Ovary (tissue), 9 donors: ENCODE measurements around the gene ATP6AP1. TPM values are rescaled to one million over a fixed set of nuclear protein-coding genes. Genes with fewer than 3 reads are reported as not detected.

ENCODE experiments used
- DNase-seq, 5 donors: peaks; one replicate each; pipeline ENCODE4 v3.0.0-alpha.2; 2019 to 2020
- H3K27ac ChIP-seq, 2 donors: fragments of 200-600 bp; one replicate each; pipeline versions ENCODE4 v1.5.1 to v1.8.0; 2019 to 2022
- H3K27me3 ChIP-seq: fragments of 200-600 bp; one replicate; pipeline ENCODE4 v1.8.0; 2022
- H3K36me3 ChIP-seq: fragments of 200-600 bp; sonication (generic); one replicate; pipeline ENCODE4 v1.5.1; 2019
- H3K4me1 ChIP-seq: one replicate; pipeline ENCODE4 v1.8.1; 2013; ENCODE audit warnings: mild to moderate bottlenecking, moderate library complexity; ENCODE audit not compliant: insufficient read depth
- H3K4me3 ChIP-seq: fragments of 200-600 bp; sonication (generic); one replicate; pipeline ENCODE4 v1.5.1; 2017
- H3K9me3 ChIP-seq, 2 donors: fragments of 200-600 bp in 1 of 2; sonication (generic) in 1 of 2; one replicate each; pipeline versions ENCODE4 v1.5.1 to v1.8.1; 2013 to 2019; ENCODE audit warnings: mild to moderate bottlenecking in 1 of 2, moderate library complexity in 1 of 2
- EP300 ChIP-seq: sonication (generic); formaldehyde crosslinking; IDR thresholded peaks from one replicate; pipeline ENCODE4 v1.6.1; 2017; ENCODE audit warnings: antibody characterized with exemption
- POLR2A ChIP-seq: fragments of 450-650 bp; IDR thresholded peaks from one replicate; pipeline ENCODE4 v1.6.1; 2017; ENCODE audit warnings: antibody characterized with exemption, mild to moderate bottlenecking, moderate library complexity
- WGBS, 3 donors: extraction: QIAGEN DNeasy Blood & Tissue Kit in 1 of 3; methylation state at CpG; one replicate each; pipeline versions ENCODE4 v1.1.5 to v1.1.7; 2013 to 2017; 5-methylcytosine and 5-hydroxymethylcytosine counted together
- intact Hi-C, 4 donors: fragments of 100-400 bp; cut with DNase I; formaldehyde crosslinking; loops; one replicate each; pipeline versions ENCODE4 v1.11.0 to v1.15.1; 2022 to 2023
- polyA plus RNA-seq, 2 donors: library from polyadenylated mRNA; stranded (reverse); fragments of 200-250 nt in 1 of 2; fragments of 350-450 nt in 1 of 2; fragmentation: Illumina TruSeq in 1 of 2; extraction: RNeasy Lipid Tissue Mini Kit (QIAGEN cat#74804) in 1 of 2; gene quantifications; one replicate each; pipeline ENCODE4 v1.2.3, GENCODE V29; 2013 to 2014
- total RNA-seq, 7 donors: library from RNA; depleted of rRNA in 2 of 7; stranded (reverse); fragments of >200 nt in 2 of 7; fragmentation: NEBNext Ultra II Directional in 3 of 7; extraction: Animal tissue kit (Norgen Biotek cat#: 25700) in 3 of 7; gene quantifications; one replicate each; pipeline versions ENCODE4 v1.1.0 to v1.2.4, GENCODE V29; 2016 to 2023
- TF ChIP-seq, protein P1 (sequence below), 3 donors: fragments of 450-650 bp in 2 of 3; fragments of 200-600 bp in 1 of 3; IDR thresholded peaks; one replicate each; pipeline versions ENCODE4 v1.5.1 to v1.8.0; 2016 to 2022; ENCODE audit warnings: antibody characterized with exemption in 3 of 3, mild to moderate bottlenecking in 1 of 3
- donor health status: DM: no; HTN: no; CAD: no; lungs with moderate emphysema.
- donor health status: DM: no; HTN: no; CAD: no.
- donor health status: Bipolar disorder and iron deficiency.
- donor health status: DM: yes; HTN: yes; CAD: no.
- donor health status: DM: no; HTN: no; CAD: no.
- donor health status: DM: yes; HTN: yes; CAD: no.

The ATP6AP1 gene
- total and polyA plus RNA-seq, 9 donors = 29.6 to 77.8 (median 58.6) TPM

DNA sequence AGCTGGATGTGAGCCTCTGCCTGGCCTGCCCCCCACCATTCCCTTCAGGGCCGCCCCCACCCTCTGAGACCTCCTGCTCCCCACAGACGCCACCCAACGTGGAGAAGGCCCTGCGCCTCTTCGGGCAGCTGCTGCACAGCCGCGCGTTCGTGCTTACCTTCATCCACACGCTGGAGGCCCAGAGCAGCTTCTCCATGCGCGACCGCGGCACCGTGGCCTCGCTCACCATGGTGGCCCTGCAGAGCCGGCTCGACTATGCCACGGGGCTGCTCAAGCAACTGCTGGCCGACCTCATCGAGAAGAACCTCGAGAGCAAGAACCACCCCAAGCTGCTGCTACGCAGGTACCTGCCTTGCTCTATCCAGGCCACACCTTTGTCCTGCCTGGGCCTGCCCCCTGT is 39.7 kb downstream of the ATP6AP1 start:
- H3K36me3 ChIP-seq = no peaks in the 10 kb centered on the region
- H3K4me3 ChIP-seq = no peak overlapping the region
- 93 to 95% (median 93%) methylated on average over 23 of the region's 23 CpGs for WGBS, 3 donors
- H3K4me1 ChIP-seq = no peaks in the 10 kb centered on the region
- H3K27me3 ChIP-seq = no peaks in the 10 kb centered on the region
- intact Hi-C loops = no loop called here
- H3K9me3 ChIP-seq = no peaks in the 10 kb centered on the region
- no peak for TF ChIP-seq POLR2A
- no peak for DNase-seq
- no peak overlapping the region for H3K27ac ChIP-seq

DNA sequence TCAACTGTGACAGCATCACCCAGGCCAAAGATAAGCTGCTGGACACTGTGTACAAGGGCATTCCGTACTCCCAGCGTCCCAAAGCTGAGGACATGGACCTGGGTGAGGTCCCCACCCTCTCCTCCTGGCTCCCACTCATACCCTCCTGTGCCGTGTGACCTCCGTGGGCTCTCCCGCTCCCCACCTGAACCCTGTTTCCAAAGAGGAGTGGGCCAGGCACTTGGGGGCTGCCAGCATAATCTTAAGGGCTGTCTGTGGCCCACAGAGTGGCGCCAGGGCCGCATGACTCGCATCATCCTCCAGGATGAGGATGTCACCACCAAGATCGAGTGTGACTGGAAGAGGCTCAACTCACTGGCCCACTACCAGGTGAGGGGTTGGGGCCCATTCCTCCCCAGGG is 40.6 kb downstream of the ATP6AP1 start:
- H3K36me3 ChIP-seq = no peaks in the 10 kb centered on the region

DNA sequence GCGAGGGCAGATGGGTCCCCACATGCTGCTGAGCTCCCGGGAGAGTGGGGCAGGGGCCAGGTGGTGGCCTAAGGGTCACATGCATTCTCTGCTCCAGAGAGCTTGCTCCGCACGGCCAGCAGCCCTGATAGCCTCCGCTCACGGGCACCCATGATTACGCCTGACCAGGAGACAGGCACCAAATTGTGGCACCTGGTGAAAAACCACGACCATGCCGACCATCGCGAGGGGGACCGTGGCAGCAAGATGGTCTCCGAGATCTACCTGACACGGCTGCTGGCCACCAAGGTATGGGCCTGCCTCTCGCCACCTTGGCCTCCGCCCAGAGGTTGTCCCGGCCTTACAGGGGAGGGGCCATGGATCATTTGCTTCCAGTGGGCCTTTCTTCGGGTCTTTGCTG is 41.4 kb downstream of the ATP6AP1 start:
- 86 to 90% (median 88%) methylated on average over 18 of the region's 18 CpGs for WGBS, 3 donors
- Histone ChIP-seq H3K4me1 (no peaks in the 10 kb centered on the region), H3K27me3 (no peaks in the 10 kb centered on the region), H3K9me3 (no peaks in the 10 kb centered on the region), H3K27ac (no peak overlapping the region), H3K36me3 (no peaks in the 10 kb centered on the region), H3K4me3 (no peak overlapping the region)
- no peak for DNase-seq
- TF ChIP-seq POLR2A (no peak), EP300 (no peak)
- TF ChIP-seq, protein P1, sequence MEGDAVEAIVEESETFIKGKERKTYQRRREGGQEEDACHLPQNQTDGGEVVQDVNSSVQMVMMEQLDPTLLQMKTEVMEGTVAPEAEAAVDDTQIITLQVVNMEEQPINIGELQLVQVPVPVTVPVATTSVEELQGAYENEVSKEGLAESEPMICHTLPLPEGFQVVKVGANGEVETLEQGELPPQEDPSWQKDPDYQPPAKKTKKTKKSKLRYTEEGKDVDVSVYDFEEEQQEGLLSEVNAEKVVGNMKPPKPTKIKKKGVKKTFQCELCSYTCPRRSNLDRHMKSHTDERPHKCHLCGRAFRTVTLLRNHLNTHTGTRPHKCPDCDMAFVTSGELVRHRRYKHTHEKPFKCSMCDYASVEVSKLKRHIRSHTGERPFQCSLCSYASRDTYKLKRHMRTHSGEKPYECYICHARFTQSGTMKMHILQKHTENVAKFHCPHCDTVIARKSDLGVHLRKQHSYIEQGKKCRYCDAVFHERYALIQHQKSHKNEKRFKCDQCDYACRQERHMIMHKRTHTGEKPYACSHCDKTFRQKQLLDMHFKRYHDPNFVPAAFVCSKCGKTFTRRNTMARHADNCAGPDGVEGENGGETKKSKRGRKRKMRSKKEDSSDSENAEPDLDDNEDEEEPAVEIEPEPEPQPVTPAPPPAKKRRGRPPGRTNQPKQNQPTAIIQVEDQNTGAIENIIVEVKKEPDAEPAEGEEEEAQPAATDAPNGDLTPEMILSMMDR (IDR thresholded peaks at IDR 0.05) = no peak
- intact Hi-C loops = no loop called here

More for the DNA sequence above, 40.6 kb downstream of the ATP6AP1 start:
- no peaks in the 10 kb centered on the region for H3K27me3 ChIP-seq
- no peaks in the 10 kb centered on the region for H3K4me1 ChIP-seq
- no peak for TF ChIP-seq EP300
- TF ChIP-seq, protein P1 (IDR thresholded peaks at IDR 0.05) = no peak
- no peak for TF ChIP-seq POLR2A
- WGBS, 3 donors = 83 to 88% (median 83%) methylated on average over 9 of the region's 9 CpGs
- no peaks in the 10 kb centered on the region for H3K9me3 ChIP-seq
- H3K27ac ChIP-seq = no peak overlapping the region
- DNase-seq = no peak
- H3K4me3 ChIP-seq = no peak overlapping the region
- intact Hi-C loops = no loop called here

DNA sequence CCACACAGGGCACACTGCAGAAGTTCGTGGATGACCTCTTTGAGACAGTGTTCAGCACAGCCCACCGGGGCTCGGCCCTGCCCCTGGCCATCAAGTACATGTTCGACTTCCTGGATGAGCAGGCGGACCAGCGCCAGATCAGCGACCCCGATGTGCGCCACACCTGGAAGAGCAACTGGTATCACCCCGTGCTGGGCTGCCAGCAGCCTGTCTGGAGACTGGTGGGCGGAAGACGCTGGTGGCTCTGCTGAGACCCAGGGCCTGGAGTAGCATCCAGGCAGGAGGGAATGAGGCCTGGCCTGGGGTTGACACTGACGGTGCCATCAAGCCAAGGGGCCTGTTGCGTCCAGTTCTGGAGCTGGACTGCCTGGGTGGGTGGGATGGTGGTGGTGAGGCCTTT is 42.0 kb downstream of the ATP6AP1 start:
- H3K27me3 ChIP-seq = no peaks in the 10 kb centered on the region
- WGBS, 3 donors = 88 to 90% (median 89%) methylated on average over 14 of the region's 14 CpGs
- no peak for DNase-seq
- no peaks in the 10 kb centered on the region for H3K4me1 ChIP-seq
- TF ChIP-seq POLR2A = no peak
- no peak for TF ChIP-seq EP300
- TF ChIP-seq, protein P1 (IDR thresholded peaks at IDR 0.05) = no peak
- H3K4me3 ChIP-seq = no peak overlapping the region
- intact Hi-C loops = no loop called here
- no peaks in the 10 kb centered on the region for H3K36me3 ChIP-seq
- H3K9me3 ChIP-seq = no peaks in the 10 kb centered on the region
- H3K27ac ChIP-seq = no peak overlapping the region

DNA sequence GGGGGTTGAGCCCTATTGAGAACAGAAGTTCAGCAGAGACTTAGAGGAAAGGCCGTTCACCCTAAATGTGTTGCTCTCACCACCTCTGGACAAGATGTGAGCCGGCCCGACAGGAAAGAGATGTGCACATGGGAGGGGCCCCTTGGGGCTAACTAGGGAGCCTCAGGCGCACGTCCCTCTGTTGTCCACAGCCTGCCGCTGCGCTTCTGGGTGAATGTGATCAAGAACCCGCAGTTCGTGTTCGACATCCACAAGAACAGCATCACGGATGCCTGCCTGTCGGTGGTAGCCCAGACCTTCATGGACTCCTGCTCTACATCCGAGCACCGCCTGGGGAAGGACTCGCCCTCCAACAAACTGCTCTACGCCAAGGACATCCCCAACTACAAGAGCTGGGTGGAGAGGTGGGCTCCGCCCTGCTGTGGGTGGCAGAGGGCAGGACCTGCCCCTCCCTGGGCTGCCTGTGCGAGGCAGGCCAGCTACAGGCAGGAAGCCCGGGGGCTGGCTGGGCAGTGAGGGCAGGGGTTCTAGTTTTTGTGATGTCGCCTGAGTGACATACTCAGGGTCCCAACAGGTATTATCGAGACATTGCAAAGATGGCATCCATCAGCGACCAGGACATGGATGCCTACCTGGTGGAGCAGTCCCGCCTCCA is 42.6 kb downstream of the ATP6AP1 start:
- Histone ChIP-seq H3K27ac (no peak overlapping the region), H3K4me1 (no peaks in the 10 kb centered on the region), H3K9me3 (no peaks in the 10 kb centered on the region), H3K27me3 (no peaks in the 10 kb centered on the region), H3K4me3 (no peak overlapping the region), H3K36me3 (no peaks in the 10 kb centered on the region)
- 83 to 91% (median 85%) methylated on average over 23 of the region's 23 CpGs for WGBS, 3 donors
- no peak for DNase-seq
- intact Hi-C loops = no loop called here
- TF ChIP-seq EP300 = no peak
- TF ChIP-seq, protein P1 (IDR thresholded peaks at IDR 0.05) = no peak
- TF ChIP-seq POLR2A = no peak
